ENCODE results near the gene IFNL4. TPM values are rescaled to one million over a fixed set of nuclear protein-coding genes. Genes with fewer than 3 reads are reported as not detected.

Gene IFNL4
- total RNA-seq, 1 experiment from 2014 or later: not detected

DNA sequence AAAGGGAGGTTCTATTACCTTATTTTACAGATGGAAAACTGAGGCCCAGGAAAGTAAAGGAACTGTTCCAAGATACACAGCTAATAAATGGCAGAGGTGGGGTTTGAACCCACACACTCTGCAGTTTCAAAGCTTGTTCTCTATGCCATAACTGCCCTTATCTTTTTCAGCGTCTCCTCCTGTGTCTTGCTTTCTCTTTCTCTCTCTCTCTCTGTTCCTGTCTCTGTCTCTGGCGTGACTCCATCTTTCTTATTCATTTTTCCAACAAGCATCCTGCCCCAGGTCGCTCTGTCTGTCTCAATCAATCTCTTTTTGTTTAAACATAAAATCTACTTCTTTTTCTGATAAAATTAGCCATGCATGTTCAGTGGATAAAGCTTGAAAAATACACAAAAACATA lies 3.2 kb upstream of the IFNL4 start:
- peaks cover 44% of the 10 kb centered on the region for H3K27me3 ChIP-seq (replicated peaks; ENCODE audit: insufficient read depth, low read depth, low read length, poor library complexity)
- DNase-seq (ENCODE audit: low spot score): no peak
- H3K27ac ChIP-seq (ENCODE audit: low read depth, low read length, poor library complexity, severe bottlenecking): no peak overlapping the region
- no peak overlapping the region for H3K4me3 ChIP-seq (ENCODE audit: low read depth, low read length, poor library complexity, severe bottlenecking)
- ChIA-PET CTCF (no interaction called here), POLR2A (ENCODE audit: low non-redundant PET) (no interaction called here)
- H3K9me3 ChIP-seq (ENCODE audit: low read depth, low read length, poor library complexity, severe bottlenecking): no peaks in the 10 kb centered on the region
- intact Hi-C loops (cut with micrococcal nuclease; ENCODE audit: unreplicated experiment): no loop called here
- BruUV-seq (replicated peaks): no TSS peak
- H3K4me1 ChIP-seq (ENCODE audit: insufficient read depth, low read length, poor library complexity, severe bottlenecking): no peaks in the 10 kb centered on the region
- no peaks in the 10 kb centered on the region for H3K36me3 ChIP-seq (ENCODE audit: insufficient read depth, low read length, poor library complexity, severe bottlenecking)
- no peak for TF ChIP-seq EZH2 (IDR thresholded peaks at IDR 0.05; ENCODE audit: borderline replicate concordance, low read depth, low read length, poor library complexity, severe bottlenecking)

DNA sequence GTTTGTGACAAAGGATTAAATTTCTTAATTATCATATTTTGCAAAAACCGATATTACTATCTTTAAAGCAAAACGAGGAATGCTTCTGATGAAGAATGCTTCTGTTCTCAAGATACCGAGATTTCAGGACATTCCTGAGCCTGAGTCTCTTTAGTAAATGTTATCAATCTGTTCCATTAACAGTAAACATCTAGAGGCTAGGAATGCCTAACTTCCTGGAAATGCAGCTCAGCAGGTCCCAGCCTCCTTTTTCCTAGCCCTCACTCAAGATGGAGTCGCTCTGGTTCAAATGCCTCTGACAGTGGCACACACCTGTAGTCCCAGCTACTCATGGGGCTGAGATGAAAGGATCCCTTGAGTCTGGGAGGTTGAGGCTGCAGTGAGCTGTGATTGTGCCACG lies 2.4 kb upstream of the IFNL4 start:
- H3K4me1 ChIP-seq (ENCODE audit: insufficient read depth, low read length, poor library complexity, severe bottlenecking): no peaks in the 10 kb centered on the region
- H3K36me3 ChIP-seq (ENCODE audit: insufficient read depth, low read length, poor library complexity, severe bottlenecking): no peaks in the 10 kb centered on the region
- ChIA-PET POLR2A (ENCODE audit: low non-redundant PET) (interaction anchor here (0.6 kb wide), 1 partner anchor 8 kb away, joined by 4 read pairs; no protein-coding TSS in a partner anchor), CTCF (no interaction called here)
- no peaks in the 10 kb centered on the region for H3K9me3 ChIP-seq (ENCODE audit: low read depth, low read length, poor library complexity, severe bottlenecking)
- intact Hi-C loops (cut with micrococcal nuclease; ENCODE audit: unreplicated experiment): no loop called here
- H3K27ac ChIP-seq (ENCODE audit: low read depth, low read length, poor library complexity, severe bottlenecking): no peak overlapping the region
- peaks cover 45% of the 10 kb centered on the region for H3K27me3 ChIP-seq (replicated peaks; ENCODE audit: insufficient read depth, low read depth, low read length, poor library complexity)
- H3K4me3 ChIP-seq (ENCODE audit: low read depth, low read length, poor library complexity, severe bottlenecking): no peak overlapping the region
- DNase-seq (ENCODE audit: low spot score): no peak
- BruUV-seq (replicated peaks): no TSS peak
- TF ChIP-seq EZH2 (IDR thresholded peaks at IDR 0.05; ENCODE audit: borderline replicate concordance, low read depth, low read length, poor library complexity, severe bottlenecking): no peak
- TF ChIP-seq, protein P1, sequence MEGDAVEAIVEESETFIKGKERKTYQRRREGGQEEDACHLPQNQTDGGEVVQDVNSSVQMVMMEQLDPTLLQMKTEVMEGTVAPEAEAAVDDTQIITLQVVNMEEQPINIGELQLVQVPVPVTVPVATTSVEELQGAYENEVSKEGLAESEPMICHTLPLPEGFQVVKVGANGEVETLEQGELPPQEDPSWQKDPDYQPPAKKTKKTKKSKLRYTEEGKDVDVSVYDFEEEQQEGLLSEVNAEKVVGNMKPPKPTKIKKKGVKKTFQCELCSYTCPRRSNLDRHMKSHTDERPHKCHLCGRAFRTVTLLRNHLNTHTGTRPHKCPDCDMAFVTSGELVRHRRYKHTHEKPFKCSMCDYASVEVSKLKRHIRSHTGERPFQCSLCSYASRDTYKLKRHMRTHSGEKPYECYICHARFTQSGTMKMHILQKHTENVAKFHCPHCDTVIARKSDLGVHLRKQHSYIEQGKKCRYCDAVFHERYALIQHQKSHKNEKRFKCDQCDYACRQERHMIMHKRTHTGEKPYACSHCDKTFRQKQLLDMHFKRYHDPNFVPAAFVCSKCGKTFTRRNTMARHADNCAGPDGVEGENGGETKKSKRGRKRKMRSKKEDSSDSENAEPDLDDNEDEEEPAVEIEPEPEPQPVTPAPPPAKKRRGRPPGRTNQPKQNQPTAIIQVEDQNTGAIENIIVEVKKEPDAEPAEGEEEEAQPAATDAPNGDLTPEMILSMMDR (conservative IDR thresholded peaks at IDR 0.05; ENCODE audit: low read depth, low read length): no peak

DNA sequence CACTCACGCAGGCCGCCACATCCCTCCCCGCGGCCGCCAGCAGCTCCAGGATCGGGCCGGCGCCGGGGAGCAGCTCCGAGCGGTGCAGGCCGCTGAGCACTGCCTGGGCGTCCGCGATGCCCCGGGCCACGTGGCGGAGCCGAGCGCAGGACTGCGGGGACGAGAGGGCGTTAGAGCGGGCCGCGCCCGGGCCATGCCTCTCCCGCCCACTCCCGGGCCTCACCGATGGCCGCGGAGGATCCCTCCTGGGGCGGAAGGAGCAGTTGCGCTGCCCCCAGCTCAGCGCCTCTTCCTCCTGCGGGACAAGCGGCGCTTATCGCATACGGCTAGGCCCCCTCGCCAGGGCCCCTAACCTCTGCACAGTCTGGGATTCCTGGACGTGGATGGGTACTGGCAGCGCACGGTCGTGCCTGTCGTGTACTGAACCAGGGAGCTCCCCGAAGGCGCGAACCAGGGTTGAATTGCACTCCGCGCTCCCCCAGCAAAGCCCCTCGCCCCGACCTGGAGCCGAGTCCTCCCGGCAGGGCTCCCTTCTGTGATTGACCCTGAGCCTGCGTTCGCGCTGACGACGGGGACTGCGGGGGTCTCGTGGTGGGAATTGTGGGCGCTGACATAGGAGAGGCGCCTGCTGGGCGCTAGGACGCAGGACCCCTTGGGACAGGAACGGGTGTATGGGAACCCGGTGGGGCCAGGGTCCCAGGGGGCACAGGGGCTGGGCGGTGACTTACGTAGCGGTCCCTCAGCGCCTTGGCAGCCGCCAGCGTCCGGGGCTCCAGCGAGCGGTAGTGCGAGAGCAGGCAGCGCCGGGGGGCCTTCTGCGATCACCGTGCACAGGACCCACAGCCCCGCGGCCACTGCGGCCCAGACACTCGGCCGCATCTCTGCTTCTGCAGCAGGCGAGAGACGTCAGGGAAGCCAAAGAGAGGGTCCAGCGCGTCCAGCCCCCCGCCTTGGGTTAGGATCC lies 673 bp downstream of the IFNL4 start:
- no peak overlapping the region for H3K4me3 ChIP-seq (ENCODE audit: low read depth, low read length, poor library complexity, severe bottlenecking)
- H3K4me1 ChIP-seq (ENCODE audit: insufficient read depth, low read length, poor library complexity, severe bottlenecking): no peaks in the 10 kb centered on the region
- BruUV-seq (replicated peaks): no TSS peak
- TF ChIP-seq, protein P1 (conservative IDR thresholded peaks at IDR 0.05; ENCODE audit: low read depth, low read length): no peak
- TF ChIP-seq EZH2 (IDR thresholded peaks at IDR 0.05; ENCODE audit: borderline replicate concordance, low read depth, low read length, poor library complexity, severe bottlenecking): peak; percentile 61
- H3K27ac ChIP-seq (ENCODE audit: low read depth, low read length, poor library complexity, severe bottlenecking): no peak overlapping the region
- intact Hi-C loops (cut with micrococcal nuclease; ENCODE audit: unreplicated experiment): no loop called here
- H3K9me3 ChIP-seq (ENCODE audit: low read depth, low read length, poor library complexity, severe bottlenecking): no peaks in the 10 kb centered on the region
- no peak for DNase-seq (ENCODE audit: low spot score)
- POLR2A ChIA-PET (ENCODE audit: low non-redundant PET): no interaction called here
- CTCF ChIA-PET: no interaction called here
- peaks cover 45% of the 10 kb centered on the region for H3K27me3 ChIP-seq (replicated peaks; ENCODE audit: insufficient read depth, low read depth, low read length, poor library complexity)
- H3K36me3 ChIP-seq (ENCODE audit: insufficient read depth, low read length, poor library complexity, severe bottlenecking): no peaks in the 10 kb centered on the region

Data from A673 (cell line).